Measurements from ENCODE around the gene FSIP1. TPM values are rescaled to one million over a fixed set of nuclear protein-coding genes. Genes with fewer than 3 reads are reported as not detected.
A peak's percentile ranks its signal among the peaks of the same experiment; 100 is the strongest.

The FSIP1 gene
- under 1 TPM; 0.14 to 0.21 TPM for total RNA-seq

DNA sequence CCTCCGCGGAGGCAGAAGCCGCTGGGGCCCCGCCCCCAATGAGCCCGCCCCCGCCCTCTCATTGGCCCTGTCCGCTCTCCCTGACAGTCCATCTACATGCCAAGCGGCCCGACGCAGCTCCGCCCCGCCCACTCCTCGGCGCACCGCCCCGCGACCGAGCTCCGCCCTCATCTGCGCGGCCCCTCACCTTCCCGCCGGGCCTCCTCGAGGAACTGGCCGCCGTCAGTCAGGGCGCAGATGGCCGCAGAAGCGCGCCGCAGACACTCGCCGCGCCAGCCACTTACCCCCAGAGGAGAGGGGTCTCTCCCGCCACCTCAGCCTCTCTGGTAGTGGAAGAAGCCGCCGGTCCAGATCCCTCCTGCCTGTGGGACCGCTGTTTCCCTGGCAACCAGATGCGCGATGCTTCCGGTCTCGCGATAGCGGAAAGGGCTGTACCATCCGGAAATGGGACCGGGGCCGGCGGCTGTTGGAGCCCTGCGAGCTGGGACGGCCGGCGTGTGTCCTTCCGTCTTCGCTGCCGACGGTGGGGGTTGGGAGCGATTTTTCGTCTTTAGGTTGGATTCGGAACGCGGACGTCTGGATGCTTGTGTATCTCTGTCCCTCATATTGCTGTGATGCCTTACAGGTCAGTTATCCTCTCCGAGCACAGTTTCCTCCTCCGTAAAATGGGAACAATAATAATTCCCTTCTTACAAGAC, at the start of gene FSIP1:
Gene FSIP1 (minus strand): TSS at position 401 of the 698 bp plus-strand sequence. CDS start 6,317 bp downstream, outside the sequence.
- TF ChIP-seq, protein P1, sequence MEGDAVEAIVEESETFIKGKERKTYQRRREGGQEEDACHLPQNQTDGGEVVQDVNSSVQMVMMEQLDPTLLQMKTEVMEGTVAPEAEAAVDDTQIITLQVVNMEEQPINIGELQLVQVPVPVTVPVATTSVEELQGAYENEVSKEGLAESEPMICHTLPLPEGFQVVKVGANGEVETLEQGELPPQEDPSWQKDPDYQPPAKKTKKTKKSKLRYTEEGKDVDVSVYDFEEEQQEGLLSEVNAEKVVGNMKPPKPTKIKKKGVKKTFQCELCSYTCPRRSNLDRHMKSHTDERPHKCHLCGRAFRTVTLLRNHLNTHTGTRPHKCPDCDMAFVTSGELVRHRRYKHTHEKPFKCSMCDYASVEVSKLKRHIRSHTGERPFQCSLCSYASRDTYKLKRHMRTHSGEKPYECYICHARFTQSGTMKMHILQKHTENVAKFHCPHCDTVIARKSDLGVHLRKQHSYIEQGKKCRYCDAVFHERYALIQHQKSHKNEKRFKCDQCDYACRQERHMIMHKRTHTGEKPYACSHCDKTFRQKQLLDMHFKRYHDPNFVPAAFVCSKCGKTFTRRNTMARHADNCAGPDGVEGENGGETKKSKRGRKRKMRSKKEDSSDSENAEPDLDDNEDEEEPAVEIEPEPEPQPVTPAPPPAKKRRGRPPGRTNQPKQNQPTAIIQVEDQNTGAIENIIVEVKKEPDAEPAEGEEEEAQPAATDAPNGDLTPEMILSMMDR (IDR thresholded peaks at IDR 0.05): no peak
- Histone ChIP-seq H3K27me3 (replicated peaks; ENCODE audit: insufficient read depth) (no peaks in the 10 kb centered on the region), H3K4me3 (peak within 1 kb of the TSS; percentile 91), H3K4me1 (ENCODE audit: control insufficient read depth in 1 of 2, low read depth in 2 of 2) (peaks cover 9 to 21% of the 10 kb centered on the region in 2 donors), H3K9me3 (no peaks in the 10 kb centered on the region), H3K36me3 (no peaks in the 10 kb centered on the region), H3K27ac (peak within 1 kb of the TSS; percentile 21 to 35)
- DNase-seq (ENCODE audit: low spot score) (peak; percentile 95), ATAC-seq (ENCODE audit: insufficient number of reproducible peaks, low FRiP score, low read depth) (peak; percentile 98)

DNA sequence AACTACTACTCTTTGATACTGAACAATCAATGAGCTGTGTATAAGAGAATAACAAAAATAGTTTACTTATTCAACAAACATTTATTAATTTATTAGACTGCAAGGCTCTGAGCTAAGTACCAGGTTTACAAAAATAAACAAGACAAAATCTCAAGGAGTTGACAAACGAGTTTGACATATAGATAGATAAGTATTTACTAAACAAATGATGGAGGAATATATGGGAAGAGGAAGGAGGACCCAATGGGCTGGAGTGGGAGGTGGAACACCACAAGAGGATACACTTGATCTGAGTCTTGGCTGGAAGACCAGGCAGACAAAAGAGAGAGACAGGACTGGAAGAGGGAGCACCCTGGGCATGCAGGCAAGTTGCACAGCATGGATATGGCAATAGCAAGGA, 47.5 kb upstream of the FSIP1 start:
- Histone ChIP-seq H3K4me1 (ENCODE audit: control insufficient read depth in 1 of 2, low read depth in 2 of 2) (peaks cover 0 to 7% of the 10 kb centered on the region in 2 donors), H3K27me3 (replicated peaks; ENCODE audit: insufficient read depth) (no peaks in the 10 kb centered on the region), H3K9me3 (no peaks in the 10 kb centered on the region), H3K27ac (no peak overlapping the region), H3K4me3 (no peak overlapping the region), H3K36me3 (no peaks in the 10 kb centered on the region)
- ATAC-seq (ENCODE audit: insufficient number of reproducible peaks, low FRiP score, low read depth) (no peak), DNase-seq (ENCODE audit: low spot score) (no peak)
- TF ChIP-seq, protein P1 (IDR thresholded peaks at IDR 0.05): no peak

DNA sequence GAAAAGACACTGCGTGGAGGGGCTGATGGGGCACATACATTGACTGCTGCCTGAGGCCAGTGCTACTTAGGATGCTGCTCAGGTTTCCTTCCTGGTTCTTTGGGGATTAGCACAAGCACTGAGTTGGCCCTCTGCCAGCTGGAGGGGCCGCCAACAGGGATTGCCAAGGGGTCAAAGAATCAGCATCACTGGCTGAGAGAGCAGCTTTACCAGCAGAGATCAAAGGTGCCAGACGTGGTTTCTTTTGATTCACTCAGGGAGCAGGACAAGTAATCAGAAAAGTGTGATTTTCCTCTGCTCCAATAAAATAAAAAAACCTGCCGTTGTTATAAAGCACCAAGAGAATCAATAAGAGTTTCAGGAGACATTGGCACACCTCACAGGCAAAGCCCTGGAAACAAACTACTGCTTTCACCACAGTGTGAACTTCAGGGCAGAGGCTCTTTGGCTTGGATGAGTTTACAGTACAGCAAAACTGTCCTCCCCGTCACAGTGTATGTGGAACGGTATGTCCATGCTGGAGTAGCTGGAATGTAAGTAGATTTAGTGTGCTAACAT, 45.8 kb upstream of the FSIP1 start:
- no peaks in the 10 kb centered on the region for H3K36me3 ChIP-seq
- ATAC-seq (ENCODE audit: insufficient number of reproducible peaks, low FRiP score, low read depth) (no peak), DNase-seq (ENCODE audit: low spot score) (no peak)
- H3K4me3 ChIP-seq: no peak overlapping the region
- no peaks in the 10 kb centered on the region for H3K27me3 ChIP-seq (replicated peaks; ENCODE audit: insufficient read depth)
- TF ChIP-seq, protein P1 (IDR thresholded peaks at IDR 0.05): no peak
- H3K9me3 ChIP-seq: no peaks in the 10 kb centered on the region
- H3K4me1 ChIP-seq (ENCODE audit: control insufficient read depth in 1 of 2, low read depth in 2 of 2): peaks cover 0 to 7% of the 10 kb centered on the region in 2 donors
- H3K27ac ChIP-seq: no peak overlapping the region

DNA sequence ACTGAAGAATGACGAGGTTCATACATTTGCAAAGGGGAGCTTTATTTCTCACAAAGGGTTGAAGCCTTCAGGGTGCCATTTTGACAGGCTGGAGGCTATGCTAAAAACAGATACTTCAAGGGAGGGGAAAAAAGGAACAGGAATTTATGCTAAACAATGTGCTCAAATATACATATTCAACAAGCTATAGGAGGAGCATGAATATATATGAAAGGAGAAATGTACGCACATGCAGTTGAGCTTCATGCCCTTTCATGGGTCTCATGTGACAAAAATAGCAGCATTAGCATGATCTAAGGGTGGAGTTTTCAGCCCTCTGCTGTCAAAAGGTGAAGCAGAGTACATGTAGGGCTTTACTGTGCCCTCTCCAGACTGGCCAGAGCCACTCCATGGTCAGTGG, 44.3 kb upstream of the FSIP1 start:
- no peak overlapping the region for H3K27ac ChIP-seq
- TF ChIP-seq, protein P1 (IDR thresholded peaks at IDR 0.05): no peak
- H3K4me1 ChIP-seq (ENCODE audit: control insufficient read depth in 1 of 2, low read depth in 2 of 2): peaks cover 0 to 7% of the 10 kb centered on the region in 2 donors
- no peak for DNase-seq (ENCODE audit: low spot score)
- H3K36me3 ChIP-seq: no peaks in the 10 kb centered on the region
- no peaks in the 10 kb centered on the region for H3K9me3 ChIP-seq
- H3K4me3 ChIP-seq: no peak overlapping the region
- H3K27me3 ChIP-seq (replicated peaks; ENCODE audit: insufficient read depth): no peaks in the 10 kb centered on the region
- no peak for ATAC-seq (ENCODE audit: insufficient number of reproducible peaks, low FRiP score, low read depth)

DNA sequence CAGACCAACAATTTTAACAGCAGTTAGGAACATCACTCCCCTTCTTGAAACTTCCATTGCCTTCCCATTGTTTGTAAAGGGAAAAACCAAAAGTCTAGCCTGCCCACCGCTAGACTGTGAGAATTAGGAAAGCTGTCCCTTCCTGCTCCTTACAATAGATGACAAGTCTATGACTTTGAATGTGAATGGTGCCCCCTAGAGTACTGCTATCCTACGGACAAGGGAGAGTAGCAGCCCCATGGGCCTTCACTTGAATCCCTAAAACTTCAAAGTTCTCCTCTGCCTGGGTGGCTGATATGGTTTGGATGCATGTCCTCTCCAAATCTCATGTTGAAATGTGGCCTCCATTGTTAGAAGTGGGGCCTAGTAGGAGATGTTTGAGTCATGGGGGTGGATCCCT, 41.0 kb upstream of the FSIP1 start:
- Histone ChIP-seq H3K27ac (no peak overlapping the region), H3K4me3 (no peak overlapping the region), H3K27me3 (replicated peaks; ENCODE audit: insufficient read depth) (no peaks in the 10 kb centered on the region), H3K36me3 (no peaks in the 10 kb centered on the region), H3K4me1 (ENCODE audit: control insufficient read depth in 1 of 2, low read depth in 2 of 2) (peaks cover 0 to 7% of the 10 kb centered on the region in 2 donors), H3K9me3 (no peaks in the 10 kb centered on the region)
- TF ChIP-seq, protein P1 (IDR thresholded peaks at IDR 0.05): no peak
- no peak for ATAC-seq (ENCODE audit: insufficient number of reproducible peaks, low FRiP score, low read depth)
- no peak for DNase-seq (ENCODE audit: low spot score)
